ENCODE measurements around the gene SYNGR4.

- no peak for TF ChIP-seq POLR2AphosphoS5 (IDR thresholded peaks at IDR 0.05; ENCODE audit: borderline replicate concordance, low read depth, low read length)
- no peak for TF ChIP-seq FOXP2 (optimal IDR thresholded peaks at IDR 0.05; ENCODE audit: control extremely low read depth, extremely low read length, insufficient read depth)
- TF ChIP-seq EZH2 (IDR thresholded peaks at IDR 0.05), result no peak
Measured at GRCh38 chr19:48361912-48362311, 2.3 kb upstream of the SYNGR4 start.

All from SK-N-MC (cell line).